PC-9 (cell line): ENCODE measurements around the gene RAB37. TPM values are rescaled to one million over a fixed set of nuclear protein-coding genes. Genes with fewer than 3 reads are reported as not detected.

Experiments
- BruUV-seq: library from RNA; stranded (reverse); fragments of 400-500 nt; replicated peaks from 2 replicates; lab custom pipeline; 2021; lab: Mats Ljungman, UMichigan
- CTCF ChIA-PET: fragments of 300-600 bp; sonication (Branson Sonifier 250); formaldehyde crosslinking; loops from one replicate; lab custom pipeline; 2022; ENCODE audit warnings: antibody characterized with exemption; lab: Charles Lee
- POLR2A ChIA-PET: fragments of 300-600 bp; sonication (Branson Sonifier 250); formaldehyde crosslinking; loops from one replicate; lab custom pipeline; 2022; ENCODE audit warnings: antibody characterized with exemption; ENCODE audit not compliant: unreplicated experiment; lab: Charles Lee
- DNase-seq, 2 experiments: peaks; one replicate each; pipeline versions ENCODE4 v3.0.0 to v3.0.0-alpha.2; 2015 to 2022; ENCODE audit warnings: mixed read lengths in 1 of 2
- H2AFZ ChIP-seq: fragments of 200-600 bp; sonication (generic); 2 replicates; pipeline ENCODE4 v1.8.1; 2017; ENCODE audit warnings: antibody characterized with exemption
- H3F3A ChIP-seq: fragments of 200-600 bp; sonication (generic); 2 replicates; pipeline ENCODE4 v1.8.1; 2017; ENCODE audit warnings: antibody characterized with exemption, mild to moderate bottlenecking, low read depth; ENCODE audit not compliant: insufficient read depth
- H3K27ac ChIP-seq: fragments of 200-600 bp; sonication (generic); 2 replicates; pipeline ENCODE4 v1.6.1; 2016; ENCODE audit warnings: mixed run types
- H3K27me3 ChIP-seq: fragments of 200-600 bp; sonication (generic); 2 replicates; pipeline ENCODE4 v1.6.1; 2016; ENCODE audit warnings: low read depth, mixed run types; ENCODE audit not compliant: insufficient read depth
- H3K36me3 ChIP-seq: fragments of 200-600 bp; sonication (generic); 2 replicates; pipeline ENCODE4 v1.6.1; 2016; ENCODE audit warnings: low read depth, mixed run types
- H3K4me1 ChIP-seq: fragments of 200-600 bp; sonication (generic); replicated peaks from 2 replicates; pipeline ENCODE4 v1.6.1; 2016; ENCODE audit warnings: mixed run types; ENCODE audit not compliant: insufficient read depth
- H3K4me2 ChIP-seq: fragments of 200-600 bp; sonication (generic); 2 replicates; pipeline ENCODE4 v1.6.1; 2017; ENCODE audit warnings: mixed run types
- H3K4me3 ChIP-seq: fragments of 200-600 bp; sonication (generic); 2 replicates; pipeline ENCODE4 v1.6.1; 2016; ENCODE audit warnings: mixed run types
- H3K79me2 ChIP-seq: fragments of 200-600 bp; sonication (generic); 2 replicates; pipeline ENCODE4 v1.6.1; 2017; ENCODE audit warnings: low read depth, mixed run types
- H3K9me2 ChIP-seq: fragments of 200-600 bp; sonication (generic); 2 replicates; pipeline ENCODE4 v1.8.1; 2017; ENCODE audit warnings: mild to moderate bottlenecking; ENCODE audit not compliant: insufficient read depth
- H3K9me3 ChIP-seq: fragments of 200-600 bp; sonication (generic); 2 replicates; pipeline ENCODE4 v1.8.1; 2016; ENCODE audit warnings: low read depth; ENCODE audit not compliant: insufficient read depth
- H4K20me1 ChIP-seq: fragments of 200-600 bp; sonication (generic); 2 replicates; pipeline ENCODE4 v1.8.1; 2017; ENCODE audit not compliant: insufficient read depth
- CTCF ChIP-seq: fragments of 200-600 bp; sonication (generic); conservative IDR thresholded peaks from 2 replicates; pipeline ENCODE4 v1.6.1; 2017; ENCODE audit warnings: mixed run types, antibody characterized with exemption, mild to moderate bottlenecking, moderate library complexity
- EZH2 ChIP-seq: fragments of 200-600 bp; sonication (generic); IDR thresholded peaks from 2 replicates; pipeline ENCODE4 v1.8.0; 2017; ENCODE audit warnings: antibody characterized with exemption, low read depth
- intact Hi-C: fragments of 100-400 bp; cut with micrococcal nuclease; formaldehyde crosslinking; loops from one replicate; pipeline ENCODE4 v1.10.0; 2022; ENCODE audit not compliant: unreplicated experiment
- total RNA-seq: library from RNA; stranded (reverse); gene quantifications from 2 replicates; pipeline ENCODE4 v1.2.3, GENCODE V29; 2021

RAB37 gene
- total RNA-seq, 1 experiment from 2014 or later, result not detected

- H2AFZ ChIP-seq, result no peak overlapping the region
- POLR2A ChIA-PET, result no interaction called here
- intact Hi-C loops, result no loop called here
Measured at GRCh38 chr17:74729866-74730265, 7.2 kb upstream of the RAB37 start.

GRCh38 chr17:74730491-74731346, 6.3 kb upstream of the RAB37 start:
- ChIA-PET CTCF (no interaction called here), POLR2A (no interaction called here)
- no peak for DNase-seq
- H3K36me3 ChIP-seq, result no peaks in the 10 kb centered on the region
- TF ChIP-seq EZH2 (no peak), CTCF (no peak)
- H2AFZ ChIP-seq, result no peak overlapping the region
- no peaks in the 10 kb centered on the region for H4K20me1 ChIP-seq
- no TSS peak for BruUV-seq
- no peaks in the 10 kb centered on the region for H3K4me1 ChIP-seq
- no peak overlapping the region for H3K4me2 ChIP-seq
- H3K9me3 ChIP-seq, result no peaks in the 10 kb centered on the region
- H3K27ac ChIP-seq, result no peak overlapping the region
- intact Hi-C loops, result no loop called here
- peaks cover 14% of the 10 kb centered on the region for H3F3A ChIP-seq
- peaks cover 46% of the 10 kb centered on the region; the same call in 1 of the 2 replicates for H3K27me3 ChIP-seq
- H3K4me3 ChIP-seq, result no peak overlapping the region
- H3K9me2 ChIP-seq, result no peaks in the 10 kb centered on the region
- H3K79me2 ChIP-seq, result no peaks in the 10 kb centered on the region

More at GRCh38 chr17:74729866-74730265, 7.2 kb upstream of the RAB37 start:
- Histone ChIP-seq H3K79me2 (no peaks in the 10 kb centered on the region), H3K4me2 (no peak overlapping the region), H3K27ac (no peak overlapping the region), H3K27me3 (peaks cover 42% of the 10 kb centered on the region; the same call in 1 of the 2 replicates), H4K20me1 (no peaks in the 10 kb centered on the region), H3K36me3 (no peaks in the 10 kb centered on the region), H3F3A (peaks cover 14% of the 10 kb centered on the region), H3K4me1 (no peaks in the 10 kb centered on the region), H3K9me3 (no peaks in the 10 kb centered on the region), H3K4me3 (no peak overlapping the region), H3K9me2 (no peaks in the 10 kb centered on the region)
- no peak for DNase-seq
- no TSS peak for BruUV-seq
- CTCF ChIA-PET, result no interaction called here
- no peak for TF ChIP-seq EZH2
- no peak for TF ChIP-seq CTCF

- no TSS peak for BruUV-seq
- Histone ChIP-seq H3K9me3 (no peaks in the 10 kb centered on the region), H3F3A (peaks cover 14% of the 10 kb centered on the region), H3K9me2 (no peaks in the 10 kb centered on the region), H3K36me3 (no peaks in the 10 kb centered on the region), H3K4me1 (no peaks in the 10 kb centered on the region), H3K4me2 (no peak overlapping the region), H3K4me3 (no peak overlapping the region), H3K79me2 (no peaks in the 10 kb centered on the region), H3K27ac (no peak overlapping the region), H2AFZ (no peak overlapping the region), H4K20me1 (no peaks in the 10 kb centered on the region), H3K27me3 (peaks cover 47% of the 10 kb centered on the region)
- intact Hi-C loops, result no loop called here
- TF ChIP-seq CTCF (no peak), EZH2 (no peak)
- DNase-seq, result no peak
- POLR2A ChIA-PET, result no interaction called here
- CTCF ChIA-PET, result no interaction called here
Measured at GRCh38 chr17:74731347-74731605, 5.8 kb upstream of the RAB37 start.
